NB4 (cell line): ENCODE measurements around the gene ERI2.

Experiments
- CTCF ChIP-seq: IDR thresholded peaks from one replicate; pipeline ENCODE4 v1.5.1; 2012; ENCODE audit warnings: low read depth, low read length
- MAX ChIP-seq: IDR thresholded peaks from 2 replicates; pipeline ENCODE4 v1.6.1; 2011; ENCODE audit warnings: low read depth, low read length
- MYC ChIP-seq: IDR thresholded peaks from 2 replicates; pipeline ENCODE4 v1.6.1; 2011; ENCODE audit warnings: low read depth, low read length
- POLR2A ChIP-seq: IDR thresholded peaks from 2 replicates; pipeline ENCODE4 v1.6.1; 2011; ENCODE audit warnings: mild to moderate bottlenecking; ENCODE audit not compliant: insufficient read length; ENCODE audit errors: extremely low read depth

- TF ChIP-seq CTCF (no peak), MAX (no peak), POLR2A (no peak), MYC (no peak)
These were observed 23.3 kb upstream of the ERI2 start for GRCh38 chr16:20829536-20829935.
